ENCODE data around the gene GPX4.

DNA sequence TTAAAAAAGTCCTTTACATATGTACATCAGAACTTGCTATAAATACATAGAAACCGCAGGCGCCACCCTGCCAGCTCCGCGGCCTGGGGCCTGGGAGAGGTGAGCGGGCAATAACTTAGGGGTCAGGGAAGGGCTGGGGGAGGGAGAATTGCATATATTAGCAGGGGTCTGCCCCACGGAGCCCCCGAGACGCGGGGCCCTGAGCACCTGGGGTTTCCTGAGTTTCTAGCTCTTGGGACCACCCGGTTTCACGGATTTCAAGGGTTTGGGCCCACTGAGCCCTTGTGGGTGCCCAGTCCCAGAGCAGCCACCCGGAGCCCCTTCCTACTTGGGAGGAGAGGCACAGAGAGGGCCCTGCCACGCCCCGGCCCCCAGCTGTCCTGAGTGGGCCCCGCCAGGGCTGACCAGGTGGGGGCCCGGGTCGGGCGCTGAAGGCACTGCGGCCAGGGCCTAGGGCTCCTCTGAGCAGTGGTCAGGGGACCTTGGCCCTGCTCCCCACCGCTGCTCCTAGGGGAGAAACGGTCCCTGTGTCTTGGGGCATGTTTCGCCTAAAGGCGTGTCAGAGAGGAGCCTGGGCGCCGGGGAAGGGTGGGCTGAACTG, 4.0 kb downstream of the GPX4 start:
- TF ChIP-seq, protein P1, sequence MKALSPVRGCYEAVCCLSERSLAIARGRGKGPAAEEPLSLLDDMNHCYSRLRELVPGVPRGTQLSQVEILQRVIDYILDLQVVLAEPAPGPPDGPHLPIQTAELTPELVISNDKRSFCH (CRISPR knock-in tag; IDR thresholded peaks at IDR 0.05), result no peak
- TF ChIP-seq, protein P1 (tag; IDR thresholded peaks at IDR 0.05), result no peak
- TF ChIP-seq, protein P2, sequence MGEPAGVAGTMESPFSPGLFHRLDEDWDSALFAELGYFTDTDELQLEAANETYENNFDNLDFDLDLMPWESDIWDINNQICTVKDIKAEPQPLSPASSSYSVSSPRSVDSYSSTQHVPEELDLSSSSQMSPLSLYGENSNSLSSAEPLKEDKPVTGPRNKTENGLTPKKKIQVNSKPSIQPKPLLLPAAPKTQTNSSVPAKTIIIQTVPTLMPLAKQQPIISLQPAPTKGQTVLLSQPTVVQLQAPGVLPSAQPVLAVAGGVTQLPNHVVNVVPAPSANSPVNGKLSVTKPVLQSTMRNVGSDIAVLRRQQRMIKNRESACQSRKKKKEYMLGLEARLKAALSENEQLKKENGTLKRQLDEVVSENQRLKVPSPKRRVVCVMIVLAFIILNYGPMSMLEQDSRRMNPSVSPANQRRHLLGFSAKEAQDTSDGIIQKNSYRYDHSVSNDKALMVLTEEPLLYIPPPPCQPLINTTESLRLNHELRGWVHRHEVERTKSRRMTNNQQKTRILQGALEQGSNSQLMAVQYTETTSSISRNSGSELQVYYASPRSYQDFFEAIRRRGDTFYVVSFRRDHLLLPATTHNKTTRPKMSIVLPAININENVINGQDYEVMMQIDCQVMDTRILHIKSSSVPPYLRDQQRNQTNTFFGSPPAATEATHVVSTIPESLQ (CRISPR knock-in tag; IDR thresholded peaks at IDR 0.05), result no peak
- TF ChIP-seq, protein P3, sequence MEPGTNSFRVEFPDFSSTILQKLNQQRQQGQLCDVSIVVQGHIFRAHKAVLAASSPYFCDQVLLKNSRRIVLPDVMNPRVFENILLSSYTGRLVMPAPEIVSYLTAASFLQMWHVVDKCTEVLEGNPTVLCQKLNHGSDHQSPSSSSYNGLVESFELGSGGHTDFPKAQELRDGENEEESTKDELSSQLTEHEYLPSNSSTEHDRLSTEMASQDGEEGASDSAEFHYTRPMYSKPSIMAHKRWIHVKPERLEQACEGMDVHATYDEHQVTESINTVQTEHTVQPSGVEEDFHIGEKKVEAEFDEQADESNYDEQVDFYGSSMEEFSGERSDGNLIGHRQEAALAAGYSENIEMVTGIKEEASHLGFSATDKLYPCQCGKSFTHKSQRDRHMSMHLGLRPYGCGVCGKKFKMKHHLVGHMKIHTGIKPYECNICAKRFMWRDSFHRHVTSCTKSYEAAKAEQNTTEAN (CRISPR knock-in tag; IDR thresholded peaks at IDR 0.05), result no peak
- TF ChIP-seq ZNF184 (CRISPR knock-in tag; IDR thresholded peaks at IDR 0.05) (no peak), BHLHE40 (IDR thresholded peaks at IDR 0.05; ENCODE audit: low read length) (no peak), MTF1 (CRISPR knock-in tag; IDR thresholded peaks at IDR 0.05; ENCODE audit: borderline replicate concordance) (no peak)
- TF ChIP-seq, protein P4, sequence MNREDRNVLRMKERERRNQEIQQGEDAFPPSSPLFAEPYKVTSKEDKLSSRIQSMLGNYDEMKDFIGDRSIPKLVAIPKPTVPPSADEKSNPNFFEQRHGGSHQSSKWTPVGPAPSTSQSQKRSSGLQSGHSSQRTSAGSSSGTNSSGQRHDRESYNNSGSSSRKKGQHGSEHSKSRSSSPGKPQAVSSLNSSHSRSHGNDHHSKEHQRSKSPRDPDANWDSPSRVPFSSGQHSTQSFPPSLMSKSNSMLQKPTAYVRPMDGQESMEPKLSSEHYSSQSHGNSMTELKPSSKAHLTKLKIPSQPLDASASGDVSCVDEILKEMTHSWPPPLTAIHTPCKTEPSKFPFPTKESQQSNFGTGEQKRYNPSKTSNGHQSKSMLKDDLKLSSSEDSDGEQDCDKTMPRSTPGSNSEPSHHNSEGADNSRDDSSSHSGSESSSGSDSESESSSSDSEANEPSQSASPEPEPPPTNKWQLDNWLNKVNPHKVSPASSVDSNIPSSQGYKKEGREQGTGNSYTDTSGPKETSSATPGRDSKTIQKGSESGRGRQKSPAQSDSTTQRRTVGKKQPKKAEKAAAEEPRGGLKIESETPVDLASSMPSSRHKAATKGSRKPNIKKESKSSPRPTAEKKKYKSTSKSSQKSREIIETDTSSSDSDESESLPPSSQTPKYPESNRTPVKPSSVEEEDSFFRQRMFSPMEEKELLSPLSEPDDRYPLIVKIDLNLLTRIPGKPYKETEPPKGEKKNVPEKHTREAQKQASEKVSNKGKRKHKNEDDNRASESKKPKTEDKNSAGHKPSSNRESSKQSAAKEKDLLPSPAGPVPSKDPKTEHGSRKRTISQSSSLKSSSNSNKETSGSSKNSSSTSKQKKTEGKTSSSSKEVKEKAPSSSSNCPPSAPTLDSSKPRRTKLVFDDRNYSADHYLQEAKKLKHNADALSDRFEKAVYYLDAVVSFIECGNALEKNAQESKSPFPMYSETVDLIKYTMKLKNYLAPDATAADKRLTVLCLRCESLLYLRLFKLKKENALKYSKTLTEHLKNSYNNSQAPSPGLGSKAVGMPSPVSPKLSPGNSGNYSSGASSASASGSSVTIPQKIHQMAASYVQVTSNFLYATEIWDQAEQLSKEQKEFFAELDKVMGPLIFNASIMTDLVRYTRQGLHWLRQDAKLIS (CRISPR knock-in tag; IDR thresholded peaks at IDR 0.05), result no peak
